Lower leg skin (tissue), 4 donors: ENCODE results near the gene SRSF6. TPM values are rescaled to one million over a fixed set of nuclear protein-coding genes. Genes with fewer than 3 reads are reported as not detected.
"Not testable (repeated sequence)": the region's sequence is repeated elsewhere in the genome, so short reads cannot be mapped to it uniquely, and the experiment has no call there.

Source experiments
- DNase-seq, 2 donors: peaks; one replicate each; pipeline ENCODE4 v3.0.0-alpha.2; 2019; ENCODE audit warnings: low spot score in 2 of 2
- H3K4me3 ChIP-seq: fragments of 200-600 bp; sonication (generic); 2 replicates; pipeline ENCODE4 v1.5.1; 2017; ENCODE audit warnings: mild to moderate bottlenecking, low read depth; ENCODE audit not compliant: poor library complexity, severe bottlenecking
- POLR2A ChIP-seq, 2 donors: fragments of 450-650 bp; IDR thresholded peaks; one replicate each; pipeline ENCODE4 v1.6.1; 2016 to 2017; ENCODE audit warnings: antibody characterized with exemption in 2 of 2, mild to moderate bottlenecking in 1 of 2, moderate library complexity in 1 of 2
- WGBS, 2 donors: methylation state at CpG; one replicate each; pipeline ENCODE4 v1.1.5; 2018; 5-methylcytosine and 5-hydroxymethylcytosine counted together
- intact Hi-C: fragments of 100-400 bp; cut with DNase I; formaldehyde crosslinking; loops from one replicate; pipeline ENCODE4 v1.15.0; 2023; ENCODE audit warnings: low total_unique reads
- total RNA-seq, 4 donors: library from RNA; depleted of rRNA; stranded (reverse); fragments of >200 nt; gene quantifications; one replicate each; pipeline ENCODE4 v1.1.0, GENCODE V29; 2016
- TF ChIP-seq, protein P1 (sequence below), 3 donors: fragments of 450-650 bp; IDR thresholded peaks; one replicate each; pipeline ENCODE4 v1.5.1; 2016; ENCODE audit warnings: antibody characterized with exemption in 3 of 3, mild to moderate bottlenecking in 3 of 3, moderate library complexity in 2 of 3

The SRSF6 gene
- total RNA-seq, 4 donors from 2014 or later = 65.5 to 107 (median 73.4) TPM

DNA sequence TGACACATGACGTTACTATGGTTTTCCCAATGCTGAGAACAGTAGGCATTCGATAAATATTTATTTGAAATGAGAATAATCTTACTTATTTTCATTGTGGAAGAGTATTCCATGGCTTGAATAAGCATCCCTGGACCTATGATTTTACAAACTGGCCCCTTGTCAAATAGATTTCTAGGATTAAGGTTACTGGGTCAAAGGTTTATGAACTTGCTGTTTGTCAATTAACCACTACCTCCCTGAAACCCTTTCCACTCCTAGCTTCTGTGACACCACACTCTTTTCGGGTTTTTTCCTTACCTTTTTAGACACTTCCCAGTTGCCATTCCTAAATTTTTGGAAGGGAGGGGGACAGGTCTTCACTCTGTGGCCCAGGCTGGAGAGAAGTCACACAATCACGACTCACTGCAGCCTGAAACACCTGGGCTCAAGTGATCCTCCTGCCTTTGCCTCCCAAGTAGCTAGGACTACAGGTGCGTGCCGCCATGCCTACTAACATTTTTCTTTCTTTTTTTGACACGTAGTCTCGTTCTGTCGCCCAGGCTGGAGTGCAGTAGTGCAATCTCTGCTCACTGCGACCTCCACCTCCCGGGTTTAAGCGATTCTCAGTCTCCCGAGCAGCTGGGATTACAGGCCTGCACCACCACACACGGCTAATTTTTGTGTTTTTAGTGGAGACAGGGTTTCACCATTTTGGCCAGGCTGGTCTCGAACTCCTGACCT, 5.1 kb upstream of the SRSF6 start:
- TF ChIP-seq, protein P1, sequence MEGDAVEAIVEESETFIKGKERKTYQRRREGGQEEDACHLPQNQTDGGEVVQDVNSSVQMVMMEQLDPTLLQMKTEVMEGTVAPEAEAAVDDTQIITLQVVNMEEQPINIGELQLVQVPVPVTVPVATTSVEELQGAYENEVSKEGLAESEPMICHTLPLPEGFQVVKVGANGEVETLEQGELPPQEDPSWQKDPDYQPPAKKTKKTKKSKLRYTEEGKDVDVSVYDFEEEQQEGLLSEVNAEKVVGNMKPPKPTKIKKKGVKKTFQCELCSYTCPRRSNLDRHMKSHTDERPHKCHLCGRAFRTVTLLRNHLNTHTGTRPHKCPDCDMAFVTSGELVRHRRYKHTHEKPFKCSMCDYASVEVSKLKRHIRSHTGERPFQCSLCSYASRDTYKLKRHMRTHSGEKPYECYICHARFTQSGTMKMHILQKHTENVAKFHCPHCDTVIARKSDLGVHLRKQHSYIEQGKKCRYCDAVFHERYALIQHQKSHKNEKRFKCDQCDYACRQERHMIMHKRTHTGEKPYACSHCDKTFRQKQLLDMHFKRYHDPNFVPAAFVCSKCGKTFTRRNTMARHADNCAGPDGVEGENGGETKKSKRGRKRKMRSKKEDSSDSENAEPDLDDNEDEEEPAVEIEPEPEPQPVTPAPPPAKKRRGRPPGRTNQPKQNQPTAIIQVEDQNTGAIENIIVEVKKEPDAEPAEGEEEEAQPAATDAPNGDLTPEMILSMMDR (IDR thresholded peaks at IDR 0.05) = no peak
- no peak for TF ChIP-seq POLR2A (IDR thresholded peaks at IDR 0.05)
- peak in 1 of 2 donors; percentile 54 for DNase-seq
- WGBS, 2 donors = 90 to 92% methylated on average over 15 of the region's 15 CpGs

DNA sequence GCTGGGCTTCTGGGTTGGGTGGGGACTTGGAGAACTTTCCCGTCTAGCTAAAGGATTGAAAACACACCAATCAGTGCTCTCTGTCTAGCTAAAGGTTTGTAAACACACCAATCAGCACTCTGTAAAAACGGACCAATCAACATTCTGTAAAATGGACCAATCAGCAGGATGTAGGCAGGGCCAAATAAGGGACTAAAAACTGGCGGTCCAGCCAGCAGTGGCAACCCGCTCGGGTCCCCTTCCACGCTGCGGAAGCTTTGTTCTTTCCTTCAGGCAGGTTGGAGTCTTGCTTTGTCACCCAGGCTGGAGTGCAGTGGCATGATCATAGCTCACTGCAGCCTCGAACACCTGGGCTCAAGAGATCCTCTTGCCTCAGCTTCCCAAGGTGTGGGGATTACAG, 1.4 kb upstream of the SRSF6 start:
- intact Hi-C loops = loop anchor here (10.0 kb wide), 1 partner anchor 629 kb away; no protein-coding TSS in a partner anchor
- not testable (repeated sequence) for H3K4me3 ChIP-seq, DNase-seq
- 85 to 91% methylated on average over 8 of the region's 8 CpGs for WGBS, 2 donors

More for the DNA sequence above, 5.1 kb upstream of the SRSF6 start:
- no peak overlapping the region for H3K4me3 ChIP-seq
- intact Hi-C loops = loop anchor here (10.0 kb wide), 1 partner anchor 632 kb away; no protein-coding TSS in a partner anchor

DNA sequence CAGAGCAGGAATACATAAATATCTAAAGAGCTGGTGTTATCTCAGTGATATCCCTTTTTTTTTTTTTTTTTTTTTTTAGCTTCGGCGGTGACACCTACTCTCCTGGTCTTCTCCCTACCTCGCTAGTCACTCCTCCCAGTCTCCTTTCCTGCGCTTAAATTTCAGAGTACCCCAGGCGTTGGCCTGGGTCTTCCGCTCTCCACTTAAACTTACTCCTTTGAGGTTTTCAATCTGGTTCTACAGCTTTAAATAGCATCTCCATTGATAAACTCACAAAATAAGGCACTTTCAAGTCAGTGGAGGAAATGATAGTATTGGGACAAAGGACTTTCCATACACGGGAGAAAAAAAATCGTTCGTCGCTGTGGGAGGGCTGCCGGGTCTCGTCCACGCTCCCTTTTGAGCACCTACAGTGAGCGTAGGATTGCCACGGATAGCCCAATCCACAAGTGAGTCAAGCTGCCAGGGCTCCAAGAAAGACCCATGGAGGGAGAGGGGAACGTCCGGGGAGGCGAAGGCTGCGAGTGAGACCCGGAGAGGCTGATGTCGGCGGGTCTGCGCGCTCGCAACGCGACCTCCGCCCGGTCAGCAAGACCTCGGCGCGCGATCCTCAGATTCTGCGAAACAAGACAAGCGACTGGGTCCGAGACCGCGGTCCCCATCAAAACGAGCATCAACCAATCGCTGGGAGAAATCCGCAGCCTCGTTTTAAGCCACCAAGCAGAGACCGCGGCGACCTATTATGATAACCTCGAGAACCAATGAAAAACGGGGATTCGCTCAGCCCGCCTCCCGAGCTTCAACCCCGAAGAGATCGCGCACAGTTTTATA, 672 bp upstream of the SRSF6 start:
- intact Hi-C loops = loop anchor here (10.0 kb wide), 1 partner anchor 628 kb away; no protein-coding TSS in a partner anchor

DNA sequence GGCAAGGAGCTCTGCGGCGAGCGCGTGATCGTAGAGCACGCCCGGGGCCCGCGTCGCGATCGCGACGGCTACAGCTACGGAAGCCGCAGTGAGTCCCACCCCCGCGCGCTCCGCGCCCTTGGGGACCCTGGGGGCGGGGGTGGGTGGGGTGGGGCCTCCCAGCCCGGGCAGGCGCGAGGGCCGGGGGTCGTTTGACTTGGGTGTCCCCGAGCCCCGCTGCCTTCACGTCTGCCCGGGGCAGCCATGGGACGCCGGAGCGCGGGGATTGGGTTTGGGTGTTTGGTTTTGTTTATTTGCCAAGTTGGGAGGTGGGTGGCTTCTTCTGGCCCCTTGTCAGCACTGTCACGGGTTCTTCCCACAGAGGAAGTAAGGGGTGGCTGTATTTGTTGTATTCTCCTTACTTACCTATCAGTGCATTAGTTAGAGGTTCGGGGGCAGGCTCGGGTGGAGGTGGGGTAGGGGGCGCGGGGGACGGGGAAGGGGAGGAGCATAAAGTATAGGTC, 777 bp downstream of the SRSF6 start:
- TF ChIP-seq, protein P1 (IDR thresholded peaks at IDR 0.05) = no peak
- no peak for TF ChIP-seq POLR2A (IDR thresholded peaks at IDR 0.05)
- intact Hi-C loops = loop anchor here (10.0 kb wide), 1 partner anchor 626 kb away; no protein-coding TSS in a partner anchor
- H3K4me3 ChIP-seq = peak overlapping the region; percentile 96
- peak; percentile 30 to 88 for DNase-seq
- WGBS, 2 donors = 1 to 2% methylated on average over 9 to 41 of the region's 41 CpGs

More for the DNA sequence above, 672 bp upstream of the SRSF6 start:
- 1% methylated on average over 49 to 53 of the region's 53 CpGs for WGBS, 2 donors
- peak overlapping the region; percentile 49 for H3K4me3 ChIP-seq
- TF ChIP-seq, protein P1 (IDR thresholded peaks at IDR 0.05) = no peak
- TF ChIP-seq POLR2A (IDR thresholded peaks at IDR 0.05) = no peak
- DNase-seq = peak; percentile 94 to 98

DNA sequence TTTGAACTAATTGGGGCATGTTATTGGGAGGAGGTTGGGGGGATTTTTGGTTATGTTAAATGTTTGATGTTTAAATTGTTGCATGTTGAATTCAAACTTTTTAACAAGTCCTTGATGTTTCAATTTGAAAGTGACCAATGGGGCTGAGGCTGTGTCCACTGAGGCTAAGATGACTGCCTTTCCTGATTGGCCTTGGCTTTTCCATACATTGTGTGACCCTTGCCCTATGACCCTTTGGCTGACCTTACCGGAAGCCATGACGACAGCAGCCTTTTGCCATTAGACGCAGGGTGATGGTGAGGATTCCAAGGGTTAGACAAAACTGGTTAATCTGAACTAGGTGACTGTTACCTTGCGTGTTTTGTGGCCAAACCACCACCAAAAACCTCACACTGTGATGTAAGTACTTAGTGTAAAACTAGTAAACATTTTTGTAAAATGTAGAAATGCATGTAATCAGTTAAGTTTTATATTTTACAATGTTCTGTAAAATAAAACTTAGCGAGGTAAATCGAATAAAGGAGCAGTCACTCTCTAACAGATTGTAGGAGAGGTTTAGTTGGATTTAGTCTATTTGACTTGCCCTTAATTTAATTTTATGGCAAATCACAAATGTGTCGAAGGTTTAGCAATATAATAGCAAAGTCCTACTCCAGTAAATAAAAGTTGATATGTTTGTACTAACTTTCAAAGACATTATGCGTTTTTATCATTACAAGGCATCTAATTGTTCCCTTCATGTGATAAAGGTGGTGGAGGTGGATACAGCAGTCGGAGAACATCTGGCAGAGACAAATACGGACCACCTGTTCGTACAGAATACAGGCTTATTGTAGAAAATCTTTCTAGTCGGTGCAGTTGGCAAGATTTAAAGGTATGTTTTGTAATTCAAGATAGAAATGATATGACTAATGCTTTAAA, 1.6 kb downstream of the SRSF6 start:
- 46 to 54% methylated on average over 12 of the region's 12 CpGs for WGBS, 2 donors
- peak; percentile 22 to 62 for DNase-seq
- intact Hi-C loops = loop anchor here (10.0 kb wide), 1 partner anchor 626 kb away; no protein-coding TSS in a partner anchor
- TF ChIP-seq, protein P1 (IDR thresholded peaks at IDR 0.05) = no peak
- TF ChIP-seq POLR2A (IDR thresholded peaks at IDR 0.05) = no peak
- H3K4me3 ChIP-seq = peak overlapping the region; percentile 96
